Measurements from ENCODE around the gene CFAP410.

DNA sequence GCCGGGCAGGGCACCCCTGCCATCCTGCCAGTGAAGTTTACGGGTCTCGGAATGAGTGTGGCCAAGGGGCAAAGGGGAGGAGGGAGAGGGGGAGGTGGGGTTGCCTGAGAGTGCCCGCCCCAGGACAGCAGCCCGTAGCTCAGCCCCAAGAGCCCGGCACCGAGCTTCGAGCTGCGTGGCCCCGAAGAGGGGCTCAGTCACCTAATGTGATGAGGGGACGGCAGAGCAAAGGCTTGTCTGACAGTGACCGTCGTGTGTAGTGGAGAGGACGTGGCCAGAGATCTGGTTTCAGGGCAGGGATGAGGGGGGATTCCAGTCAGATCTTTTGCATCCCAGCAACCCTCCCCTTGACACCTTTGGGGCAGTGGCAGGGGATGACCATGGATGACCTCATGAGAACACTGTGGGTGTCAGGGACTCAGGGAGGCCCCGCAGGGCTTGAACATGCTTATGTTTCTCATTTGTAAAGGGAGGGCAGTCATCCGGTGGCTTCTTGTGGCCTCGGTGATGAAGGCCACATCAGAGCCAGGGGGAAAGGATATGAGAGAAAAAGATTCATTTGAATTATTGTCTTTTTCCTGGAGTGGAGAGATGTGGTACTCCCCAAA lies 13.2 kb upstream of the CFAP410 start:
- TF ChIP-seq, protein P1, sequence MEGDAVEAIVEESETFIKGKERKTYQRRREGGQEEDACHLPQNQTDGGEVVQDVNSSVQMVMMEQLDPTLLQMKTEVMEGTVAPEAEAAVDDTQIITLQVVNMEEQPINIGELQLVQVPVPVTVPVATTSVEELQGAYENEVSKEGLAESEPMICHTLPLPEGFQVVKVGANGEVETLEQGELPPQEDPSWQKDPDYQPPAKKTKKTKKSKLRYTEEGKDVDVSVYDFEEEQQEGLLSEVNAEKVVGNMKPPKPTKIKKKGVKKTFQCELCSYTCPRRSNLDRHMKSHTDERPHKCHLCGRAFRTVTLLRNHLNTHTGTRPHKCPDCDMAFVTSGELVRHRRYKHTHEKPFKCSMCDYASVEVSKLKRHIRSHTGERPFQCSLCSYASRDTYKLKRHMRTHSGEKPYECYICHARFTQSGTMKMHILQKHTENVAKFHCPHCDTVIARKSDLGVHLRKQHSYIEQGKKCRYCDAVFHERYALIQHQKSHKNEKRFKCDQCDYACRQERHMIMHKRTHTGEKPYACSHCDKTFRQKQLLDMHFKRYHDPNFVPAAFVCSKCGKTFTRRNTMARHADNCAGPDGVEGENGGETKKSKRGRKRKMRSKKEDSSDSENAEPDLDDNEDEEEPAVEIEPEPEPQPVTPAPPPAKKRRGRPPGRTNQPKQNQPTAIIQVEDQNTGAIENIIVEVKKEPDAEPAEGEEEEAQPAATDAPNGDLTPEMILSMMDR (IDR thresholded peaks at IDR 0.05; ENCODE audit: low read depth, low read length, poor library complexity, severe bottlenecking): no peak
- no peak for TF ChIP-seq EZH2phosphoT487 (IDR thresholded peaks at IDR 0.05; ENCODE audit: borderline replicate concordance, low read length)
